ENCODE measurements around the gene EPN2. TPM values are rescaled to one million over a fixed set of nuclear protein-coding genes. Genes with fewer than 3 reads are reported as not detected.

The EPN2 gene
- total RNA-seq, 4 donors from 2014 or later, result 25.6 to 145 (median 84.1) TPM

- no peak for DNase-seq
- no peaks in the 10 kb centered on the region for H3K36me3 ChIP-seq
Measured at GRCh38 chr17:19331543-19332245, 94.5 kb downstream of the EPN2 start.

GRCh38 chr17:19332371-19333131 lies 95.4 kb downstream of the EPN2 start:
- no peak for DNase-seq
- no peaks in the 10 kb centered on the region for H3K36me3 ChIP-seq
- intact Hi-C loops (cut with DNase I; ENCODE audit: low total_unique reads), result no loop called here
- no peaks in the 10 kb centered on the region for H3K27me3 ChIP-seq
- no peak overlapping the region for H3K4me3 ChIP-seq
- H3K4me1 ChIP-seq, result no peaks in the 10 kb centered on the region
- peak overlapping the region in 1 of 2 donors; percentile 2 for H3K27ac ChIP-seq
- no peaks in the 10 kb centered on the region for H3K9me3 ChIP-seq
- TF ChIP-seq POLR2A (IDR thresholded peaks at IDR 0.05) (no peak), CTCF (IDR thresholded peaks at IDR 0.05) (no peak)

More at GRCh38 chr17:19331543-19332245, 94.5 kb downstream of the EPN2 start:
- Histone ChIP-seq H3K27ac (peak overlapping the region; percentile 2 to 11), H3K9me3 (no peaks in the 10 kb centered on the region), H3K4me3 (no peak overlapping the region), H3K27me3 (no peaks in the 10 kb centered on the region), H3K4me1 (no peaks in the 10 kb centered on the region)
- TF ChIP-seq POLR2A (IDR thresholded peaks at IDR 0.05) (no peak), CTCF (IDR thresholded peaks at IDR 0.05) (no peak)
- intact Hi-C loops (cut with DNase I; ENCODE audit: low total_unique reads), result no loop called here

GRCh38 chr17:19333132-19333440 lies 95.9 kb downstream of the EPN2 start:
- no peak overlapping the region for H3K4me3 ChIP-seq
- H3K36me3 ChIP-seq, result no peaks in the 10 kb centered on the region
- DNase-seq, result no peak
- no peak for TF ChIP-seq POLR2A (IDR thresholded peaks at IDR 0.05)
- TF ChIP-seq CTCF (IDR thresholded peaks at IDR 0.05), result no peak
- H3K27me3 ChIP-seq, result no peaks in the 10 kb centered on the region
- no peaks in the 10 kb centered on the region for H3K4me1 ChIP-seq
- no peaks in the 10 kb centered on the region for H3K9me3 ChIP-seq
- H3K27ac ChIP-seq, result no peak overlapping the region
- intact Hi-C loops (cut with DNase I; ENCODE audit: low total_unique reads), result no loop called here

- no peaks in the 10 kb centered on the region for H3K9me3 ChIP-seq
- no peaks in the 10 kb centered on the region for H3K36me3 ChIP-seq
- no peak overlapping the region for H3K27ac ChIP-seq
- H3K4me1 ChIP-seq, result no peaks in the 10 kb centered on the region
- H3K27me3 ChIP-seq, result no peaks in the 10 kb centered on the region
- intact Hi-C loops (cut with DNase I; ENCODE audit: low total_unique reads), result no loop called here
- H3K4me3 ChIP-seq, result no peak overlapping the region
- TF ChIP-seq POLR2A (IDR thresholded peaks at IDR 0.05), result no peak
- TF ChIP-seq CTCF (IDR thresholded peaks at IDR 0.05), result no peak
- DNase-seq, result peak in 1 of 2 donors; percentile 14
Measured at GRCh38 chr17:19333736-19334290, 96.6 kb downstream of the EPN2 start.

- no peaks in the 10 kb centered on the region for H3K27me3 ChIP-seq
- peak in 1 of 2 donors; percentile 11 for DNase-seq
- no peaks in the 10 kb centered on the region for H3K36me3 ChIP-seq
- no peak overlapping the region for H3K27ac ChIP-seq
- intact Hi-C loops (cut with DNase I; ENCODE audit: low total_unique reads), result no loop called here
- H3K4me3 ChIP-seq, result no peak overlapping the region
- TF ChIP-seq CTCF (IDR thresholded peaks at IDR 0.05) (no peak), POLR2A (IDR thresholded peaks at IDR 0.05) (no peak)
- no peaks in the 10 kb centered on the region for H3K9me3 ChIP-seq
- no peaks in the 10 kb centered on the region for H3K4me1 ChIP-seq
Measured at GRCh38 chr17:19334331-19334730, 97.2 kb downstream of the EPN2 start.

All from uterus (tissue), 4 donors.